Activated gamma-delta T cell treated with Interleukin-2 at 50 U/mL for 16 hours (primary cell): Measurements from ENCODE around the gene ZFYVE19.

Source experiments
- DNase-seq: peaks from one replicate; pipeline ENCODE4 v3.0.0-alpha.2; 2020

The ZFYVE19 gene

GRCh38 chr15:40819048-40819447 is 12.2 kb downstream of the ZFYVE19 start:
- no peak for DNase-seq

- DNase-seq, result no peak
Measured at GRCh38 chr15:40821195-40821594, 14.3 kb downstream of the ZFYVE19 start.

DNA sequence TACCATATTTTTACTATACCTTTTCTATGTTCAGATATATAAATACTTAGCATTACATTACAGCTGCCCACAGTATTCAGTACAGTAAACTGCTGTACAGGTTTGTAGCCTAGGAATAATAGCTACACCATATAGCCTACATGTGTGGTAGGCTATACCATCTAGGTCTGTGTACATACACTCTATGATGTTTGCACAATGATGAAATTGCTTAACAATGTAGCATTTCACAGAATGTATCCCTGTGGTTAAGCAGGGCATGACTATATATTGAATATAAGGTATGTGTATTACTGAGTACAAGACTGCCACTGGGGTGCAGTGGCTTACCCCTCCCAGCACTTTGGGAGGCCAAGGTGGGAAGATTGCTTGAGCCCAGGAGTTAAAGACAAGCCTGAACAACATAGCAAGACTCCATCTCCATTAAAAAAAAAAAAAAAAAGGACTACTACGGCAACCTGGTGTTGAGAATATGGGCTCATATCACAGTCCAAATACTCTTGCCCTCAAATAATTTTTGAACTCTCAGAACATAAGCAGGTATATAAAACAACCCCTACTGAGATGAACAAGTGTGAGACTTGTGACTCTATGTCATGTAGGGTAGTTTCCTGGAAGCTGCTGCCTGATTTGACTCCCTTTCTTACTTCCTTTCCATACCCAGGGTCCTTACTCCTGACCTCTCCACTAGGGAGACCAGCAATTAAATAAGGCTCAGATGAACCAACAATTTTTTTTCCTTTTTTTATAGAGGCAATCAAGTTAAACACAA is 16.9 kb downstream of the ZFYVE19 start:
- no peak for DNase-seq

GRCh38 chr15:40825661-40826422 is 19.0 kb downstream of the ZFYVE19 start:
- no peak for DNase-seq

DNA sequence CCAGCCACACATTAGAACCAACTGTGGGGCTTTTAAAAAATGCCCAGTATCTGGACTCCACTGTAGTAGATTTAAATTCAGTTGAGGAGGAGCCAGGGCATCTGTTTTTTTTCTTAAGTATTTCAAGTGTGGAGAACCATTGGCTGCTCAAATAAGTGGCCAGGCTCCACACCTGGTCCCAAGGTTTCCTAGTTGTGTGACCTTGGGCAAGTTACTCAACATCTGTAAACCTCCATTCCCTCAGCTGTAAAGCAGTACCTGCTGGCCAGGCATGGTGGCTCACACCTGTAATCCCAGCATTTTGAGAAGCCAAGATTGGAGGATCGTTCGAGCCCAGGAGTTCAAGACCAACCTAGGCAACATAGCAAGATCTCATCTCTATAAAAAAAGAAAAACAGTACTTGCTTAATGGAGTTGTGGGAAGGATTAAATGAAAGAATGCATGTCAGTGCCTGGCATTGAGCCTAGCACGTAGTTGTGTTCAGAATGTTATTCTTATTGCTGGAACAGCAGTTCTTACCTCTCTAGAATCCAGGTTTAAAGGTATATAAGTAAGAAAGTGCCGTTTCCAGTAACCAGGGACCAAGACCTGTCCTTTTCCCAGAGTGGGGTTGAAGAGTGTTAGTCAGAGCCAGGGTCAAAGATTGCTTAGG is 19.7 kb downstream of the ZFYVE19 start:
- no peak for DNase-seq

DNA sequence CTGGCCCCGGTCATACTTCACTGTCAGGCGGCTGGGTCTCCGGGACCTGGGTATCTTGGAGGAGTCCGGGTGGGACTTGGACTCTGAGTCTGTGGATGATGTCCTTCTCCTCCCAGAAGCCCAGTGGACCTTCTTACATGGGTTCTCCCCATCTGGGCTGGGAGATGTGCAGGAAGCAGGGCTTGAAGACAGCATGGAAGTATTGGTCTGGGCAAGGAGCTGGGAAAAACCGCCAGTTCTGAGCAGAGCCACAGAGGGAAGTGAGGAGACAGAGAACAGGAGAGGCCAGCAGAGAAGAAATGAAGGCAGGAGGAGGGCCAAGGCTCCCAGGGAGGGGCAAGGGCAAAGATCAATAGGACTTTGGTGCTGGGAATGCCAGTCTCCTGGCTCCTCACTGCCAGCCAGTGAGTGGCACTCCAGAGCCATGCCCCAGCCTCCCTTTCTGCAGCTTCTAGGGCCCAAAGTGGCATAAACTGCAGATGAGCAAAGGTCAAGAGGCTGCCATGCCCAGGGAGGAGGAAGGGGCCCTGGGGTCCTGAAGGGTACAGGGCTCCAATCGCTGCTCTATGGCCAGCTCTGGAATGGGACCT is 21.7 kb downstream of the ZFYVE19 start, which contains the start of gene PPP1R14D:
PPP1R14D (minus strand) TSS at position 262 of the 590 bp plus-strand sequence; CDS start at position 195, 67 bp downstream.
- no peak for DNase-seq

DNA sequence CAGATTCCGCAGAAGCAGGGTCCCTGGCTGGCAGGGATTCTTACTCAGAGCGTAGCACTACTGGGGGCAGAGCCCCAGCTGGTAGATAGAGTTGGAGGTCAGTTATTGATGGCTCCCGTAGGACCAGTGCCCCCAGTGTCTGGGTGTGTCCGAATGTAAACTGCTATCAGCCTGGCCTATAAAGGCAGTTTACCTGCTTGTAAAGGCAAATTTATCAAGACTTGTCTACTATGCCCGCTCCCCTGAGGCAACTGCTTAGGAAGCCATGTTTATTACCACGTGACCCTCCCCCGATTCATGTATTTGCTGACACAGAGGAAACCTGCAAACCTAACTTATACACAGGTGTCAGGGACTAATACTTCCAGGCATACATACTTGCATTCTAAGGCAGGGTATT is 22.2 kb downstream of the ZFYVE19 start:
- DNase-seq, result no peak

- no peak for DNase-seq
Measured at GRCh38 chr15:40830884-40831283, 24.0 kb downstream of the ZFYVE19 start.

DNA sequence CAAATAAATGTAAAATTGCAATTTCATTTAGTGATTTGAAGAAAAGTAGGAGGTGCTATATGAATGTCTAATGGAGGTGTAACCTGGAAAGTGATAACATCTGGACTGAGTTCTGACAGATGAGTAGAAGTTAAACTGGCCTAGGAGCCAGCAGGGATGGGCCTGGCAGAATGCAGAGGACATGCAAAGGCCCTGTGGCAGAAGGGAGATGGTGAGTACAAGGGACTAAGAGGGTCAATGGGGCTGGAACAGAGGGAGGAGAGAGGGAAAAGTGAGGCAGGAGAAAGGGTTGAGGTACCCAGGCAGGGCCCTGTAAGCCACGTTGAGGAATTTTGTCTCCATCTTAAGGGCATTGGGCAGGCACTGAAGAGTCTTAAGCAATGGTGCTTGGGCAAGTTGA is 25.0 kb downstream of the ZFYVE19 start:
- no peak for DNase-seq

DNA sequence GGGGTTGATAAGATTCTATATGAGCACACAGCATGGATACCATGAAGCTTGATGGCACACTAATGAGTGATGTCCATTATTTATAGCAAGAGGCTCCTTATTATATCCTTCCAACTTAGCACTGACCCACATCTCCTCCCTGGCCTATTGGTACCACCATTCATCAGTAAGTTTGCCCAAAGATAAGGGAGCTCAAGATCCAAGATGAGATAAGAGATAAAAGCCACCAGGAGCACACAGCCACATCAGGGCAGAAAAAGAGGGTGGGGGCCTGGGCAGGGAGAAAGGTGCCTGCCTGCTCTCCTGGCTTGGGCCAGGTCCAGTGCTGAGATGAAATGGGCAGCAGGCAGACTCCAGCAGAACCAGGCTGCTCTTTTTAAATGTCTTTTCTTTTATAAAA is 26.0 kb downstream of the ZFYVE19 start:
- DNase-seq, result no peak

- DNase-seq, result no peak
Measured at GRCh38 chr15:40836020-40836419, 29.1 kb downstream of the ZFYVE19 start.

GRCh38 chr15:40838756-40839155 is 31.9 kb downstream of the ZFYVE19 start:
- DNase-seq, result no peak

DNA sequence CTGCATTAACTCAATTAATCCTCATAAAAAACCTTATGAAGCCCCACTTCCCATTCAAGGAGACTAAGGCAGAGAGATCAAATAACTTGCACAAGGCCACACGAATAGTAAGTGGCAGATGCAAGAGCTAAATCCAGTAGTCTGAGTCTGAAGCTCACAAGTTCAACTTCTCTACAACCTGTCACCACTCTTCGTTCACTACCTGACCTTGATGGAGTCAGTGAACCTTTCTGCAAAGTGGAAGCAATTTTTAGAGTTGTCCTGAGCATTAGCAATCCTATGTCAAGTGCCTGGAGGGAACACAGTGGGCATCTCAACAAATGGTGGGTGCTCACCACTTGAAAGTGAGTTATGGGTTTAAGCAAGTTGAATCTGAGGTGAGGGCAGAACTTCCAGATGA is 34.9 kb downstream of the ZFYVE19 start:
- DNase-seq, result no peak

DNA sequence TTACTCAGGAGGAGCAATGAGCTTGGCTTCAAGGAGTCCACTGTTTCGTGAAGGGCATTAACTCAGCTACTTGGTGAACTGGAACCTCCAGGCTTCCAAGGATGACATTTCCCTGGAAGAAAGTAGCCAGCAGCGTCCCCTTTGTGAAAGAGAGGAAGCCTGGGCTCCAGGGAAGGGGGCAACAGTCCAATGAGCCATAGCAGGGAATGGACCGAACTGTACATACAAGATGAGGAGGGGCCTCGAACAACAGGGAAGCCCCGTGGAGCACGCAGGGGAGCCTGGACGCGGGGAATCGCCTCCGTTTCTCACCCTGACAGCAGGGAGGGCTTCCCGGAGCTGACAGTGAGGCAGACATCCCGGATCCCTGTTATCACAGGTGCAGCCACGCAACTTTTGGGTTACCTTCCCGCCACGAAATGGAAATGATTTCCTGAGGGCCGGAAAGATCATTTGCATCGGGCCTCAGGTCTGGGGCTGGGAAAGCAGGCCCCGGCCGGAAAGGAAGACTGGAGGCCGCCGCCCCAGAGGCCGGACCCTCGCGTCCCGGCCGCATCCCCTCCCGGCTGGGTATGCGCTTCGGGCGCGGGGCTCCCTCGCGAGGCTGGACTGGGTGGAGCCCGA is 36.5 kb downstream of the ZFYVE19 start:
- DNase-seq, result no peak

DNA sequence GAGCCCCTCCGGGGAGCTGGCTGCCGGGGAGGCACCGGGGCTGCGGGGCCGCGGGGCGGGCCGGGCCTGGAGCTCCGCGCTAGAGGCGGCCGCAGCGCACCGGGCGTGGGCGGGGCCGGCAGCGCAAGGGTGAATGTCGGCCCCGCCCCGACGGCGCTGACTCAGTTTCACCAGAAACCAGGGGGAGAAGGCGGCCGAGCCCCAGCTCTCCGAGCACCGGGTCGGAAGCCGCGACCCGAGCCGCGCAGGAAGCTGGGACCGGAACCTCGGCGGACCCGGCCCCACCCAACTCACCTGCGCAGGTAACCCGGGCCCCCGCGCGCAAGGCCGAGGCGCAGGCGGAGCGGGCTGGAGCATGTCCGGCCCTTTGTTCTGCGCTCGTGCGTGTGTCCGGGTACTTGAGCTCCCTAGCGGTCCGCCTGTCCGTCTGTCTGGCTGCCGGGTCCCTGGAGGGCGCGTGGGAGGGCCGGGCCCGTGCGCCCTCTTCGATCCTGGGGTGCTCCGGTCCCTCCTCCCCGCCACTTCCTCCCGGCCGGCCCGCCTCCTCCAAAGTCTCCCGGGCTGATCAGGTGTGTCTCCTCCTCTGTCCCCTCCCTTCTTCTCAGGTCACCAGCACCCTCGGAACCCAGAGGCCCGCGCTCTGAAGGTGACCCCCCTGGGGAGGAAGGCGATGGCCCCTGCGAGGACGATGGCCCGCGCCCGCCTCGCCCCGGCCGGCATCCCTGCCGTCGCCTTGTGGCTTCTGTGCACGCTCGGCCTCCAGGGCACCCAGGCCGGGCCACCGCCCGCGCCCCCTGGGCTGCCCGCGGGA is 37.2 kb downstream of the ZFYVE19 start, which contains the start of gene SPINT1:
SPINT1 (plus strand) TSS at position 164 of the 811 bp plus-strand sequence; CDS start at position 671, 507 bp downstream.
- no peak for DNase-seq

DNA sequence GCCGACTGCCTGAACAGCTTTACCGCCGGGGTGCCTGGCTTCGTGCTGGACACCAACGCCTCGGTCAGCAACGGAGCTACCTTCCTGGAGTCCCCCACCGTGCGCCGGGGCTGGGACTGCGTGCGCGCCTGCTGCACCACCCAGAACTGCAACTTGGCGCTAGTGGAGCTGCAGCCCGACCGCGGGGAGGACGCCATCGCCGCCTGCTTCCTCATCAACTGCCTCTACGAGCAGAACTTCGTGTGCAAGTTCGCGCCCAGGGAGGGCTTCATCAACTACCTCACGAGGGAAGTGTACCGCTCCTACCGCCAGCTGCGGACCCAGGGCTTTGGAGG is 37.8 kb downstream of the ZFYVE19 start:
- DNase-seq, result peak; percentile 21

- DNase-seq, result no peak
Measured at GRCh38 chr15:40845036-40845435, 38.1 kb downstream of the ZFYVE19 start.

GRCh38 chr15:40845511-40846284 is 38.8 kb downstream of the ZFYVE19 start:
- DNase-seq, result no peak

GRCh38 chr15:40846841-40847222 is 39.9 kb downstream of the ZFYVE19 start:
- no peak for DNase-seq

- no peak for DNase-seq
Measured at GRCh38 chr15:40847223-40847961, 40.5 kb downstream of the ZFYVE19 start.
